ENCODE data around the gene LYL1. TPM values are rescaled to one million over a fixed set of nuclear protein-coding genes. Genes with fewer than 3 reads are reported as not detected.

Gene LYL1
- total RNA-seq, 1 experiment from 2014 or later: 0.63 TPM

DNA sequence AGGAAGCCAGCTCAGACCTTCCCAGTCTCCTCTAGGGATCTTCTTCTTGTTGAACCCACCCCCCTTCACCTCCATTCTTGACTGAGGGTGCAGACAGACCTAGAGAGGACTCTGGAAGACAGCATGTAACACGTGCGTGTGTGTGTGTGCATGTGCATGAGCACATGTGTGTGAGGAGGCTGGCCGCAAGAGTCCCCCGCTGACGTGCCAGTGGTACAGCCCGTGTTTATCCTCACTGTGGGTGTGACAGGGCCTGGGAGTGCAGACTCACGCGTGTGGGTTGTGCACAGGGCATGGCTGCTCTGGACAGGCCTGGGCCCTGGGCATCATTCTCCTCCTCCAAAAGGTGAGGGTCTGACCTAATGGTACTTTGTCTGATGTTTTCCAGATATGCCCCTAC lies 26.3 kb downstream of the LYL1 start:
- Histone ChIP-seq H2BK5ac (ENCODE audit: insufficient read length, low read length) (no peak overlapping the region), H3K56ac (ENCODE audit: insufficient read length, low read depth, low read length) (no peak overlapping the region), H3K79me1 (ENCODE audit: insufficient read depth, low read depth, low read length, poor library complexity, severe bottlenecking) (no peaks in the 10 kb centered on the region), H2BK15ac (ENCODE audit: low read depth, low read length) (no peak overlapping the region), H3K23me2 (ENCODE audit: insufficient read length, low read depth, low read length, poor library complexity, severe bottlenecking) (peaks cover 3% of the 10 kb centered on the region), H3T11ph (ENCODE audit: low read length) (no peak overlapping the region), H4K8ac (replicated peaks; ENCODE audit: insufficient read length, low read depth, low read length) (no peak overlapping the region), H3K23ac (ENCODE audit: insufficient read length, low read depth, low read length) (no peak overlapping the region), H3K27ac (ENCODE audit: insufficient read length, low read depth, low read length) (no peak overlapping the region), H2AFZ (ENCODE audit: low read length) (no peak overlapping the region), H2BK120ac (ENCODE audit: low read depth, low read length, poor library complexity, severe bottlenecking) (no peak overlapping the region), H3K9ac (ENCODE audit: extremely low read depth, insufficient read length, low read length) (no peak overlapping the region), H4K5ac (ENCODE audit: insufficient read length, low read depth, low read length) (no peak overlapping the region), H3K9me3 (ENCODE audit: control insufficient read depth, low read depth, low read length) (no peaks in the 10 kb centered on the region), H2AK5ac (ENCODE audit: insufficient read length, low read length) (no peak overlapping the region), H3K18ac (ENCODE audit: insufficient read length, low read depth, low read length) (no peak overlapping the region), H4K20me1 (ENCODE audit: control insufficient read depth, insufficient read depth, insufficient read length) (no peaks in the 10 kb centered on the region), H3K4ac (ENCODE audit: low read depth, low read length) (no peak overlapping the region), H3K27me3 (ENCODE audit: insufficient read depth, low read length) (peaks cover 2% of the 10 kb centered on the region; the same call in 1 of the 2 replicates), H3K4me1 (ENCODE audit: insufficient read depth, low read length) (peaks cover 7% of the 10 kb centered on the region; the same call in 1 of the 2 replicates), H3K79me2 (ENCODE audit: insufficient read depth, low read length) (no peaks in the 10 kb centered on the region), H3K14ac (ENCODE audit: insufficient read depth, low read length) (no peak overlapping the region), H4K91ac (ENCODE audit: insufficient read length, low read depth, low read length) (no peak overlapping the region), H2BK20ac (ENCODE audit: low read depth, low read length, poor library complexity, severe bottlenecking) (no peak overlapping the region), H3K4me2 (ENCODE audit: insufficient read depth, insufficient read length, low read length) (no peak overlapping the region), H2BK12ac (ENCODE audit: insufficient read length, low read depth, low read length) (no peak overlapping the region)
- TF ChIP-seq, protein P1, sequence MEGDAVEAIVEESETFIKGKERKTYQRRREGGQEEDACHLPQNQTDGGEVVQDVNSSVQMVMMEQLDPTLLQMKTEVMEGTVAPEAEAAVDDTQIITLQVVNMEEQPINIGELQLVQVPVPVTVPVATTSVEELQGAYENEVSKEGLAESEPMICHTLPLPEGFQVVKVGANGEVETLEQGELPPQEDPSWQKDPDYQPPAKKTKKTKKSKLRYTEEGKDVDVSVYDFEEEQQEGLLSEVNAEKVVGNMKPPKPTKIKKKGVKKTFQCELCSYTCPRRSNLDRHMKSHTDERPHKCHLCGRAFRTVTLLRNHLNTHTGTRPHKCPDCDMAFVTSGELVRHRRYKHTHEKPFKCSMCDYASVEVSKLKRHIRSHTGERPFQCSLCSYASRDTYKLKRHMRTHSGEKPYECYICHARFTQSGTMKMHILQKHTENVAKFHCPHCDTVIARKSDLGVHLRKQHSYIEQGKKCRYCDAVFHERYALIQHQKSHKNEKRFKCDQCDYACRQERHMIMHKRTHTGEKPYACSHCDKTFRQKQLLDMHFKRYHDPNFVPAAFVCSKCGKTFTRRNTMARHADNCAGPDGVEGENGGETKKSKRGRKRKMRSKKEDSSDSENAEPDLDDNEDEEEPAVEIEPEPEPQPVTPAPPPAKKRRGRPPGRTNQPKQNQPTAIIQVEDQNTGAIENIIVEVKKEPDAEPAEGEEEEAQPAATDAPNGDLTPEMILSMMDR (conservative IDR thresholded peaks at IDR 0.05): no peak
- no CpG with 5 or more reads among the region's 8 CpGs for WGBS (ENCODE audit: extremely low coverage, insufficient read length, low lambda C conversion rate)
- Mint-ChIP-seq H3K4me3 (peak overlapping the region in 1 of 2 experiments; percentile 14; a peak in 1 of 5 replicates), H3K27me3 (ENCODE audit: low read depth) (peaks cover 68% of the 10 kb centered on the region), H3K27ac (no peak overlapping the region), H3K36me3 (ENCODE audit: insufficient read depth in 1 of 3, low read depth in 3 of 3) (peaks cover 0 to 1% (median 0%) of the 10 kb centered on the region in 3 experiments; a peak in 1 of 7 replicates), H3K4me1 (peaks cover 16 to 43% of the 10 kb centered on the region in 2 experiments), H3K9me3 (no peaks in the 10 kb centered on the region)
- no peak for DNase-seq

All from H9 (cell line).